Measurements from ENCODE around the gene DNAAF2.
"Not testable (repeated sequence)": the region's sequence is repeated elsewhere in the genome, so short reads cannot be mapped to it uniquely, and the experiment has no call there.

The DNAAF2 gene

DNA sequence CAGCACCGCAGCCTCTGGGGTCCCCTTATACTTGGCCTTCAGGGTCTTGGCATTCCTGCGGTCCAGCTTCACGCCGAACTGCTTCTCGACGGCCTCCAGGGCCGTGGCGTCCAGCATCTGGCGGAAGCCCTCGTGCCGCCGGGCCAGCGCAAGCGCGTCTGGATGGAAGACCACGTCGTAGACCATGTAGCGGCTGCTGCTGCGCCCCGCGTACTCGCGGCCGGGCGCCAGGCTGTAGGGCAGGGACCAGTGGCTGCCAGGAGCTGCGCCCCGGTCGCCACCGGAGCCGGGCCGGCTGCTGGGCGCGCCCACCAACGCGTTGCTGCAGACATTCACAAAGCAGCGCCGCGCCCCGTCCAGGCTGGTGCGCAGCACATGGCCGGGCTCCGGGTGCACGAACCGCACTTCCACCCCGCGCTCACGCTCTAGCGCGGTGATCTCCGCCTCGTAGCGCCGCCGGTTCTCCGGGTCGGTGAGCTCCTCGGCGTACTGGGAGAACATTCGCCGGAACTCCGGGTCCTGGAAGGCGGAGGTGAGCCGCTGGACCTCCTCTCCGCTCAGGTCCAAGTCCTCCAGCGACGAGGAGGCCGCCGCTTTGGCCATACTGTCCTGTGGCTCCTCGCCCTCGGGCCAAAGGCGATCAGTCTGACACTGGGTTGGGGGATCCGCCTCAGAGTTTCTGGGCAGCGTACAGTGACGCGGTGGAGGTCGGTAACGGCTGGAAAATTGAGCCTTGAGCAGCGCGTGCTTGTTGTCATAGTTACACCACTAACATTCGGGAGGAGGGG is at the start of gene DNAAF2:
Gene DNAAF2 (minus strand): TSS at position 698 of the 788 bp plus-strand sequence. CDS start 95 bp downstream, at position 603.
- Mint-ChIP-seq H3K4me3 (peak within 1 kb of the TSS; percentile 90), H3K36me3 (peaks cover 30% of the 10 kb centered on the region), H3K27ac (peak within 1 kb of the TSS; percentile 95), H3K27me3 (no peaks in the 10 kb centered on the region), H3K9me3 (no peaks in the 10 kb centered on the region), H3K4me1 (peaks cover 58% of the 10 kb centered on the region)
- CTCF ChIA-PET = interaction anchor here (0.5 to 3.3 kb wide), 17 partner anchors 11 to 427 kb away, joined by 3 to 27 read pairs (median 4); partner anchors contain the start of genes KLHDC2, MGAT2, NEMF and RPL36AL
- peak; percentile 73 for DNase-seq

DNA sequence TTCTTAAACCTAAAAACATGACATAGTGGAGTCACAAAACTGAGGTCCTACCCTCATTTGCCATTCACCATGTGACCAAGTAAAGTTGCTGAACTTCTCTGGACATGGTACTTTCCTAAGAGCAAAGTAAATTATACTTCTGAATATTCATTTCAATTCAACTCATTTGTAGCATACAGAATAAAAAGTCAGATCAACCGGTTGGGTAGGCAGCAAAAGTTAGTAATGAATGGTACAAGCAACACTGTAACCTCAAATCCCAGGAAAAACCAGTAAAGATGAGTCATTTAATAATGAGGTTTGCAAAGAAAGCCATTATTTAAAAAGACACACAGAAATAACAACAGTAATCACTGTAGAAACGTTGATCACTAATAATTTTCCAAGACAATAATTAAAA is 44.2 kb upstream of the DNAAF2 start:
- Mint-ChIP-seq H3K36me3 (peaks cover 40% of the 10 kb centered on the region), H3K9me3 (no peaks in the 10 kb centered on the region), H3K27ac (no peak overlapping the region), H3K4me3 (no peak overlapping the region), H3K27me3 (no peaks in the 10 kb centered on the region), H3K4me1 (peaks cover 6% of the 10 kb centered on the region)
- DNase-seq = no peak
- CTCF ChIA-PET = no interaction called here

DNA sequence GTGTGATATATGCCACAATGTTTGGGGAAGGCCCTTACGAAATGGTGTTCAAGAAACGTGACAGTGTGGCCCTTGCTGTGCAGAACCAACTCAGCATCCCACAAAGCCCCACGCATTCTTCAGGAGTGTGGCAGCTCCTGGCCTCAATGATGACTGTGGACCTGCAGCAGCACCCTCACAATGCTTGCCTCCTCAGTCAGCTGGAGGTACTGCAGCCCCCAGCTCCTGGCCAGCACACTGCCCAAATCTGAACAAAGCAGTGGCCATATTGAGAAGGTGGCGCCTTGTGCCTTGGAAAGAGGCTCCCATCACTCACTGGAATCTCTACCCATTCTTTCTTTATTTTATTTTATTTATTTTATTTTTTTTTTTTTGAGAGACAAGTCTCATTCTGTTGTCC is 42.6 kb upstream of the DNAAF2 start:
- H3K36me3 Mint-ChIP-seq = peaks cover 54% of the 10 kb centered on the region
- H3K27me3 Mint-ChIP-seq = no peaks in the 10 kb centered on the region
- no peak overlapping the region for H3K27ac Mint-ChIP-seq

GRCh38 chr14:49673586-49673985 is 38.5 kb upstream of the DNAAF2 start:
- H3K9me3 Mint-ChIP-seq = no peaks in the 10 kb centered on the region
- no peak overlapping the region for H3K4me3 Mint-ChIP-seq
- CTCF ChIA-PET = no interaction called here
- no peak overlapping the region for H3K27ac Mint-ChIP-seq
- no peak for DNase-seq
- H3K4me1 Mint-ChIP-seq = no peaks in the 10 kb centered on the region
- no peaks in the 10 kb centered on the region for H3K27me3 Mint-ChIP-seq
- peaks cover 43% of the 10 kb centered on the region for H3K36me3 Mint-ChIP-seq

More for the DNA sequence above, 42.6 kb upstream of the DNAAF2 start:
- DNase-seq = no peak
- Mint-ChIP-seq H3K9me3 (no peaks in the 10 kb centered on the region), H3K4me3 (no peak overlapping the region), H3K4me1 (peaks cover 2% of the 10 kb centered on the region)
- CTCF ChIA-PET = interaction anchor here (0.6 to 1.4 kb wide), 3 partner anchors 8 to 15 kb away, joined by 3 to 4 read pairs (median 3); partner anchors contain the start of gene KLHDC1

DNA sequence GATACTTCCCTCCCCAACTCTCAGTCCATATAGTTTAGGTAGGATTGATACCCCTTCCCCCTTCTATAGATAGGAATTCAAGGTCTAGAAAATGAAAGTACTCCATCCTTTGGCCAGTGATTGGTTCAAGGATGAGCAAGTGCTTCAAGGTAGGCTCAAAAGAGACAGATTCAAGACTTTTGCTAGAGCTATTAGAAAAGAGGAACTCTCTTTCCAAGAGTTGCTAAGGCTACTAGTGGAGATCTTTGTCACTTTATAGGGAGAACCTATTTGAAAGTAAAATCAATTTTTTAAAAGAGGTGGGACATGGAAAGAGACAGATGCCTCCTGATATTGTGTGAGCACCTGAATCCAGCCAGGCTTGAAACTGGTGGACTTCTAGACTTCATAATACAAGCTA is 35.4 kb upstream of the DNAAF2 start:
- H3K4me1 Mint-ChIP-seq = no peaks in the 10 kb centered on the region
- no peaks in the 10 kb centered on the region for H3K9me3 Mint-ChIP-seq
- no peak overlapping the region for H3K4me3 Mint-ChIP-seq
- DNase-seq = no peak
- H3K27ac Mint-ChIP-seq = no peak overlapping the region
- H3K36me3 Mint-ChIP-seq = peaks cover 38% of the 10 kb centered on the region
- H3K27me3 Mint-ChIP-seq = no peaks in the 10 kb centered on the region
- CTCF ChIA-PET = interaction anchor here (1.2 kb wide), 1 partner anchor 97 kb away, joined by 3 read pairs; the partner anchor contains the start of gene KLHDC2

DNA sequence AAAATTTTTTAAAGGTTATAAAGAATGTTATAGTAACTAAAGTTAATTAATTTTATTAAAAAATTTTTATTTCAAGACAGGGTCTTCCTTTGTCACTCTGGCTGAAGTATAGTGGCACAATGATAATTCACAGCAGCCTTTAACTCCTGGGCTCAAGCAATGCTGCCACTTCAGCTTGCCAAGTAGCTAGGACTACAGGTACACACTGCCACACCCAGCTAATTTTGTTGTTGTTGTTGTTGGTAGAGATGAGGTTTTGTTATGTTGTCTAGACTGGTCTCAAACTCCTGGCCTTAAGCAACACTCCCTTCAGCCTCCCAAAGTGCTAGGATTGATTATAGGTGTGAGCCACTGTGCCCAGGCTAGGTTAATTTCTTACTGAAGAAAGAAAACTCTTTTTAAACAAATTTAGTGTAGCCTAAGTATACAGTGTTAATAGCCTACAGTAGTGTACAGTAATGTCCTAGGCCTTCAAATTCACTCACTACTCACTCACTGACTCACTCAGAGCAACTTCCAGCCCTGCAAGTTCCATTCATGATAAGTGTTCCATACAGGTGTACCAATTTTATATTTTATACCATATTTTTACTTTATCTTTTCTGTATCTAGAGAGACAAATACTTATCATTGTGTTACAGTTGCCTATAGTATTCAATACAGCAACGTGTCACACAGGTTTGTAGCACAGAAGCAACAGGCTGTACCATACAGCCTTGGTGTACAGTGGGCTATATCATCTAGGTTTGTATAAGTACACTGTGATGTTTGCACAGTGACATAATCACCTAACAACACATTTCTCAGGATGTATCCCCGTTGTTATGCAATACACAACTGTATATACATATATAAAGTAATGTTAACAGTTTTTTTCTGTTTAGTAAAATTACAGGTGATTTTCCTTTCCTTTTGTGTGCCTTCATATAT is 24.7 kb upstream of the DNAAF2 start:
- no peak for DNase-seq
- peaks cover 22% of the 10 kb centered on the region for H3K36me3 Mint-ChIP-seq
- CTCF ChIA-PET = interaction anchor here (0.9 kb wide), 1 partner anchor 12 kb away, joined by 3 read pairs; no protein-coding TSS in a partner anchor
- H3K27me3 Mint-ChIP-seq = no peaks in the 10 kb centered on the region
- H3K9me3 Mint-ChIP-seq = no peaks in the 10 kb centered on the region
- no peak overlapping the region for H3K4me3 Mint-ChIP-seq
- H3K4me1 Mint-ChIP-seq = no peaks in the 10 kb centered on the region
- H3K27ac Mint-ChIP-seq = no peak overlapping the region

DNA sequence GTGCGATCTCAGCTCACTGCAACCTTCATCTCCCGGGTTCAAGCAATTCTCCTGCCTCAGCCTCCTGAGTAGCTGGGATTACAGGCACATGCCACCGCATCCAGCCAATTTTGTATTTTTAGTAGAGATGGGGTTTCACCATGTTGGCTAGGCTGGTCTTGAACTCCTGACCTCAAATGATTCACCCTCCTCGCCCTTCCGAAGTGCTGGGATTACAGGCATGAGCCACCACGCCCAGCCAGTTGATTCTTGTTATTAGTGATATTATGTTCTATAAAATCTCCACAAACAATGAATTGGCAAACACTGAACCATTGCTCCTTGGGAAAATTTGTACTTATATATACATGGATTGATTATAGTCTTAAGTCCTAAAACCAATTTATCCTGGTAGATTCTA is 22.5 kb upstream of the DNAAF2 start:
- peak overlapping the region; percentile 42 for H3K27ac Mint-ChIP-seq

DNA sequence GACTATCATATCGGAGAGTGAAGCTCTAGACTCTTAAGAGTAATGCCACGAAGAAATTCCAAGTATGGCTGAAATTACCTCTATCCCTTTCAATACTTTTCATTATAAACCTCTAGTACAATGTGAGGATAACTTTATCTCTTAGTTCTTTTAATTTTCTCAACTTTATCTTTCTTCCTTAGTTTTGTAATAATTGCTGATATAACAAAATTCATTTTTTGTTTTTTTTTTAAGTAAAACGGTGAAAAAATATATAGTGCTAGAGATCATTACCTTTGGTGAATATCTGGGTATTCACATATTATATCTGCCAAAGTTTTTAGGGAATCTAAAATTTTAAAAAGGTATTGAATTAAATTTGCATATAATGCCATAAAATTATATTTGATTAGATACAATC is 19.5 kb upstream of the DNAAF2 start:
- H3K4me1 Mint-ChIP-seq = no peaks in the 10 kb centered on the region
- H3K9me3 Mint-ChIP-seq = no peaks in the 10 kb centered on the region
- DNase-seq = no peak
- CTCF ChIA-PET = interaction anchor here (0.6 kb wide), 1 partner anchor 198 kb away, joined by 3 read pairs; the partner anchor contains the start of gene NEMF
- H3K4me3 Mint-ChIP-seq = no peak overlapping the region
- H3K27ac Mint-ChIP-seq = no peak overlapping the region
- peaks cover 18% of the 10 kb centered on the region for H3K36me3 Mint-ChIP-seq
- no peaks in the 10 kb centered on the region for H3K27me3 Mint-ChIP-seq

More for the DNA sequence above, 22.5 kb upstream of the DNAAF2 start:
- H3K9me3 Mint-ChIP-seq, H3K4me1 Mint-ChIP-seq, DNase-seq, H3K4me3 Mint-ChIP-seq, H3K27me3 Mint-ChIP-seq, CTCF ChIA-PET: not testable (repeated sequence)
- peaks cover 17% of the 10 kb centered on the region for H3K36me3 Mint-ChIP-seq

DNA sequence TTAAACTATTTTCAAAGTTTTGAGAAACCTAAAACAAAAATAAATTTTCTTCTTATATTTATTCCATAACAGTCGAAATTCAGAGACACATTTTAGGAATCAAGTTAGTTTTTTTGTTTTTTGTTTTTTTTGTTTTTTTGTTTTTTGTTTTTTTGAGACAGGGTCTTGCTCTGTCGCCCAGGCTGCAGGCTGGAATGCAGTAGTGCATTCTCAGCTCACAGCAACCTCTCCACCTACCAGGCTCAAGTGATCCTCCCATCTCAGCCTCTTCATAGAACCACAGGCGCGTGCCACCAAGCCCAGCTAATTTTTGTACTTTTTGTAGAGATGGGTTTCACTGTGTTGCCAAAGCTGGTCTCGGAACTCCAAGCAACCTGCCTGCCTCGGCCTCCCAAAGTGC is 18.5 kb upstream of the DNAAF2 start:
- no peaks in the 10 kb centered on the region for H3K27me3 Mint-ChIP-seq
- no peak overlapping the region for H3K4me3 Mint-ChIP-seq

GRCh38 chr14:49642163-49642562 is 7.1 kb upstream of the DNAAF2 start:
- Mint-ChIP-seq H3K27me3 (no peaks in the 10 kb centered on the region), H3K27ac (no peak overlapping the region), H3K4me3 (no peak overlapping the region), H3K36me3 (peaks cover 43% of the 10 kb centered on the region), H3K9me3 (no peaks in the 10 kb centered on the region), H3K4me1 (peaks cover 24% of the 10 kb centered on the region)
- CTCF ChIA-PET = no interaction called here
- DNase-seq = no peak

More for the DNA sequence above, 18.5 kb upstream of the DNAAF2 start:
- Mint-ChIP-seq H3K9me3 (no peaks in the 10 kb centered on the region), H3K4me1 (no peaks in the 10 kb centered on the region), H3K36me3 (peaks cover 18% of the 10 kb centered on the region), H3K27ac (no peak overlapping the region)
- CTCF ChIA-PET = no interaction called here
- no peak for DNase-seq

GRCh38 chr14:49641697-49642129 is 6.7 kb upstream of the DNAAF2 start:
- Mint-ChIP-seq H3K27me3 (no peaks in the 10 kb centered on the region), H3K4me3 (no peak overlapping the region), H3K9me3 (no peaks in the 10 kb centered on the region), H3K27ac (no peak overlapping the region), H3K36me3 (peaks cover 42% of the 10 kb centered on the region), H3K4me1 (peaks cover 28% of the 10 kb centered on the region)
- CTCF ChIA-PET = no interaction called here
- DNase-seq = no peak

DNA sequence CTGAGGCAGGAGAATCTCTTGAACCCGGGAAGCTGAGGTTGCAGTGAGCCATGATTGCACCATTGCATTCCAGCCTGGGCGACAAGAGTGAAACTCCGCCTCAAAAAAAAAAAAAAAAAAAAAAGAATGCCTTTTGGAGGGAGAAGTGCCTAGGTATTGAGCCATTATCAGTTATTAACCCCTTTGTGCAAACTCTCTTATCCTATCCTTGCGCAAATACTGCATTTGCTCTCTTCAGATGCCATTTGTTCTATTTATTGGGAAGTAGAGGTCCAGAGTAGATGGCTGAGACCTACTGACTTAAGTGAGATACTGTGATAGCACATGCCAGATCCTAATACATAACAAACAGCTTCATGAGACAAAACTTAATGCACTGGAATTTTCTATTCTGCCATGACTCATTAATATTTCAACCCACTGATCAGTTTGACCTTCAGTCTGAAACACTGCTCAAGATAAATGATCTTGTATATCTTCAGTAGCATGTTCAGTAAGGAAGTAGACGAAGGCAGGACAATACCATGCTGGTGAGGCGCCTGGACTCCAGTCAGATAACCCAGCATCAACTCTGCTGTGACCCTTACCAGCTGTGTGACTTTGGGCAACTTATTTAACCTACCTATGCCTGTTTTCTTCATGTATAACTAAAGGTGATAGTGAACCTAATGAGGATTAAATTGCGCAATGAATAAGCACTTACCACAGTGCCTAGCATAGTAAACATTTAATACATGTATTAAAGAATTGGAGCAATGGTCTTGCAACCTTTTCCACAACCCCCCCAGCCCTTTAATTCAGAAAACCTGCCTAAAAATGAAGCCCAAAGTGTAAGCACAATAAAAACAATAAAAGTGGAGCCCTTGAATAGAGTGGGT is 5.7 kb upstream of the DNAAF2 start:
- Mint-ChIP-seq H3K36me3 (peaks cover 47% of the 10 kb centered on the region), H3K9me3 (no peaks in the 10 kb centered on the region), H3K4me1 (peaks cover 36% of the 10 kb centered on the region), H3K27me3 (no peaks in the 10 kb centered on the region), H3K4me3 (no peak overlapping the region), H3K27ac (peak overlapping the region; percentile 31)
- CTCF ChIA-PET = interaction anchor here (0.7 kb wide), 1 partner anchor 10 kb away, joined by 3 read pairs; no protein-coding TSS in a partner anchor
- no peak for DNase-seq

DNA sequence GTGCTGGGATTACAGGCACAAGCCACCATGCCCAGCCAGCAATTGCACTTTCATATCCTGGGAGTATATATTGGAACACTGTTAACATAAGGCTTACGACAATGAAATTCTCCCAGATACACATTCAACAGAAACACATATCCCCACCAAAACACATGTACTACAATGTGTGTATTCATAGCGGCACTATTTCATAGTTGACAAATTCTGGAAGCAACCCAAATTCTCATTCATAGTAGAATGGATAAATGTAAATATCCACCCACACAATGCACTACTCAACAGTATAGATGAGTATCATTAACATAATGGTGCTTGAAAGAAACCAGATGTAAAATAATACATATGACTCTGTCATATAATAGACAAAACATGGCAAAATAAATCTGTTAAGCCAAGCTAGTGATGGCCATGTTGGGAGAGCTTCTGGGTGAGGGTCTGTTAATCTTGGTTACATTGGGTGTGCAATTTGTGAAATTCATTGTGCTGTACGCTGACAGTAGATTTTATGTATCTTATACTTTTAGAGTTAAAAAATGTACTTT is 2.6 kb upstream of the DNAAF2 start:
- no peak overlapping the region for H3K27ac Mint-ChIP-seq
- H3K4me1 Mint-ChIP-seq = peaks cover 49% of the 10 kb centered on the region
- no peaks in the 10 kb centered on the region for H3K9me3 Mint-ChIP-seq
- no peak overlapping the region for H3K4me3 Mint-ChIP-seq
- no peak for DNase-seq
- no peaks in the 10 kb centered on the region for H3K27me3 Mint-ChIP-seq
- peaks cover 42% of the 10 kb centered on the region for H3K36me3 Mint-ChIP-seq
- CTCF ChIA-PET = interaction anchor here (0.6 to 0.8 kb wide), 2 partner anchors 9 to 1327 kb away, joined by 3 read pairs; no protein-coding TSS in a partner anchor

All from activated naive CD4-positive, alpha-beta T cell treated with anti-CD3 and anti-CD28 coated beads, Interleukin-2, amount 10 ng/mL, durations not matched to agents 7 days and 5 days (primary cell).